HT1080 (cell line): Measurements from ENCODE around the gene HPCAL4. TPM values are rescaled to one million over a fixed set of nuclear protein-coding genes. Genes with fewer than 3 reads are reported as not detected.
A peak's percentile ranks its signal among the peaks of the same experiment; 100 is the strongest.

ENCODE experiments used
- DNase-seq: peaks from one replicate; pipeline ENCODE4 v3.0.0-alpha.2; 2015; ENCODE audit warnings: low read depth
- polyA plus RNA-seq, 2 experiments: library from polyadenylated mRNA; depleted of rRNA; stranded (reverse); fragments of >200 nt; gene quantifications; 2 replicates each; pipeline ENCODE4 v1.2.3, GENCODE V29; 2015
- total RNA-seq: library from RNA; depleted of rRNA; stranded (reverse); fragments of >200 nt; shearing (Covaris generic); gene quantifications from 2 replicates; pipeline ENCODE4 v1.2.3, GENCODE V29; 2014; rRNA removed

Gene HPCAL4
- not detected in 2 replicates for total RNA-seq
- polyA plus RNA-seq (2015; cell fraction: cytosol; rRNA removed), result 0.01 and 0.09 TPM in 2 replicates
- not detected in 2 replicates for polyA plus RNA-seq (2015; cell fraction: nucleus; rRNA removed)

DNA sequence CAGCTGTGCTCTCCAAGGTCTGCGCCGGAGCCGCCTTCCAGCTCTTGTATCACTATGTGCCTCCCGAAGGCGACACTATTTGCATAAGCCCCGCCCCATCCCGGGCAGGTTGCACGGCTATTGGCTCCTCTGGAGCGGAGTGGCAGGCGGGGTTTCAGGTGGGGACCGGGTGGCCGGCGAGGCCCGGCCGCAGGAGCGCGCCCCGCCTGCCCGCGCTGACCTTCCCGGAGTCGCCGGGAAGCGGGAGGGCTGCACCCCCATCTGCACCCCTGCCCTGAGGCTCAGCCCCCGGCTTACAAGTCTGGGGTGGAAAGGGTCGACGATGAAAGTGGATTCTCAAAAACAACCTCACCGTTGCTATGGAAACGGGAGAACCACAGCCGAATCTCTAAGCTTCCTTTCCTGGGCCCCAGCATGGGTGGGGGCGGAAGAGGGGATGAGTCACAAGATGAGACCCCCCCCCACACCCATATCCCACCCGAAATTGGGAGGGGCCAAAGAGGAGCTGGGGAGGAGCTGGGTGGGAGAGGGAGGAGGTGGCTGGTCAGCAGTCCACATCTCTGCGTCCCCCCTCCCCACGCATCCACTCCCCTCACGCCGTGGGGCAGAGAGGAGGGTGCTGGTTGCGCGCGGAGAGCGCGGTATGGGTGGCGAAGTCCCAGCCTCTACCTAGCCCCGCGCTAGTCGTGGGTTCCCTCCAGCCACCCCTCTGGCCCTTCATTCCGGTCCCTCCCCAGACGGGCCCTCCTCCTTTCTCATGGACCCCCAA is at the start of gene HPCAL4:
HPCAL4 (minus strand) TSS at position 51 of the 769 bp plus-strand sequence. CDS start 6,830 bp downstream, outside the sequence.
- peak; percentile 40 for DNase-seq

GRCh38 chr1:39738622-39739366 is 47.6 kb upstream of the HPCAL4 start, which contains the start of gene PPIE:
TSS of gene PPIE (plus strand) at chr1:39738882. CDS start at chr1:39738901, 19 bp downstream.
- DNase-seq, result peak; percentile 69

DNA sequence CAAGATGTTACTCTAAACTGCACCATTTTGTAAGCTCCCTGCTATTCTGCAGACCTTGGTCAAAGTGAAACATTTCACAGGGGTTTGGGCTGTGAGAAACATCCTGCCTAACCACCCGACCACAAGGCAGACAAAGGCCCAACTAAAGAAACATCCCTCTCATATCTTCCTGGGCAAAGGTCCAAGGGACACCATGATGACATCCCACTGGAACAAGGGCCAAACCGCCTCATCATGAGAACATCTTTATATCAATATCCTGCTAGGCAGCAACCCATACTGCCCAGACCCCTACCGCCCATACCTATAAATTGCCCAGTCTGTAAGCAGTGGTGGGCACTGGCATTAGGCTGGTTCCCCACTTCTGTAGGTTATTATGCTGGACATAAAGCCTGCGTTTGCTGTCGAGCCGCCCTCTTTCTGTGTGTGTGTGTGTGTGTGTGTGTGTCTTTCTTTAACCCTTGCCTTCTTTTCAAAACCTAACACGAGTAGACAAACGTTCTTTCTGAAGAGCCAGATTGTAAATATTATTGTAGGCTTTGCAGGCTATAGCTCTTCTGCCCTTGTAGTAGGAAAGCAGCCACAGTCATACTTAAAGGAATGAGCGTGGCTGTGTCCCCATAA is 46.4 kb upstream of the HPCAL4 start:
- DNase-seq, result peak; percentile 78

- peak; percentile 27 for DNase-seq
Measured at GRCh38 chr1:39735731-39736130, 44.5 kb upstream of the HPCAL4 start.

DNA sequence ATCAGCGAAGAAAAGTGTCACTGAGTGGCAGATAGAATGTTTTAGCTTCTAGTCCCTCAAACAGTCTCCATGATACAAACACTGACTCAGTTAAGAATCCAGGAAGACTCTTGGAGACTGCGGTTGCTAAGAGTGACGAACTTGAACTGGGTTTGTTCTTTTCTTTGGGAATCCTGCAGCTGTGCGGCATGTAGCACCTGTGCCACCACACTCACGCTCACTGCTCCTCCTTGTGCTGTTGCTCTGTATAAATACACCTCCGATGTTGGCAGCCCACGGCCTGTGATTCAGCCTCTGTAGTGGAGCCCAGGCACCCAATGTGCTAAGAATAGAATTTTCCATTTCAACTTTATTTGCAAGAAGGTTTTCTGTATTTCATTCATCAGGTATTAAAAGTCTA is 41.9 kb upstream of the HPCAL4 start:
- DNase-seq, result peak; percentile 45

- no peak for DNase-seq
Measured at GRCh38 chr1:39732730-39733129, 41.5 kb upstream of the HPCAL4 start.

DNA sequence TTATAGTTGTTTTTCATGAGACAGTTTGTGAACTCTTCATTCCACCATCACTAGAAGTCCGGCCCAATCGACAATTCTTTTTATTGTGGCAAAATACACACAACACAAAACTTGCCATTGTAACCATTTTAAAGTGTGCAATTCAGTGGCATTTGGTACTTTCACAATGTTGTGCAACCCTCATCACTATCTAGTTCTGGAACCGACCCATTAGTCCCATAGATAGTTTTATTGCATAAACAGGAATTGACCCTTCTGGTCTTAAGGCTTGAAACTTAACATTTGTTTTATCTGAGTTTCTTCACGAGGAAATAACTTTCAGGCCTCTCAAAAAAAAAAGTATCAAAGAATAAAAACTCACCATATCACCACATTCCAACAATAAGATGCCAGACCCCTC is 38.6 kb upstream of the HPCAL4 start:
- DNase-seq, result no peak

DNA sequence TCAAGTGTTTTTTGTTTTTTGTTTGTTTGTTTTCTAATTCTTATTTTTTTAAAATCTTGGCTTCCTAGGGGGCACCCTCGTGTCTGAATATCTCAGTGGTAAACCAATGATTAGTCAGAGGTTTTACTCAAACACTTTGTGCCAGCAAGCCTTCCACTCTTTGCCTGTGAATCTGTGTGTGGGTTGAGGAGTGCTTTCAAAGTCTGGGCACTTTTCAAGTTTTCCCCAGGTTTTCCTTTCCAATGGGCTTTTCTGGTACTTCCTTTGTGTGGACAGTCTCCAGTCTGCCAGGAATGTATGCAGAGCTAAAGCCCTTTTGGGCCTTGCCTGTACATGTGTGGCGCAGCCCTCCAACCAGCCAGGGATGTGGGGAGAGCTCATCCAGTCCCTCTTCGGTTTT is 37.8 kb upstream of the HPCAL4 start:
- no peak for DNase-seq

- no peak for DNase-seq
Measured at GRCh38 chr1:39727932-39728317, 36.7 kb upstream of the HPCAL4 start.

DNA sequence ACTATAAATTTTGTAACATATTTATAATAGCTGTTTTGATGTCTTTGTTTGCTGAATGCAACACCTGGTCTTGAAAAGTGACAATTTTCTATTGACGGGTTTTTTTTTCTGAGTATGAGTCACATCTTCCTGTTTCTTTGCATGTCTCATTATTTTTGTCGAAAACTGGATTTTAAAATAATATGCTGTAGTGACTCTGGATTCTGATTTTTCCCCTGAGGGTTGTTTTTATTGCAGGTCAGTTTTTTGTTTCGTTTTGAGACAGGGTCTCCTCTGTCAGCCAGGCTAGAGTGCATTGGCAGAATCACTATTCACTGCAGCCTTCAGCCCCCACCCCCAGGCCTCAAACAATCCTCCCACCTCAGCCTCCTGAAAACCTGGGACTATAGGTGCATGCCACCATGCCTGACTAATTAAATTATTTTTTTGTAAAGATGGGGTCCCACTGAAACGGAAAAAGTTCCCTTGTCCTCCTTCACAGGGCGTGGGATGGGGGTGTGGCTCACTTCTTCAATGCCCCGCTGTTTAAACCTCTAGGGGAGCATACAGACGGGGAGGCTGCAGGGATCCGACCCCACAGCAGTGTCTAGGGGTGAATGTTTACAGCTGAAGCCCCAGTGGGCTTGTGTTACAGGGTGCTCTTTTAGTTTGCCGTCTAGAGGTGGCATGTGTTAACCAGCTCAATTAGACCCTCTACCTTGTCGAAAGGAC is 36.1 kb upstream of the HPCAL4 start:
- no peak for DNase-seq

DNA sequence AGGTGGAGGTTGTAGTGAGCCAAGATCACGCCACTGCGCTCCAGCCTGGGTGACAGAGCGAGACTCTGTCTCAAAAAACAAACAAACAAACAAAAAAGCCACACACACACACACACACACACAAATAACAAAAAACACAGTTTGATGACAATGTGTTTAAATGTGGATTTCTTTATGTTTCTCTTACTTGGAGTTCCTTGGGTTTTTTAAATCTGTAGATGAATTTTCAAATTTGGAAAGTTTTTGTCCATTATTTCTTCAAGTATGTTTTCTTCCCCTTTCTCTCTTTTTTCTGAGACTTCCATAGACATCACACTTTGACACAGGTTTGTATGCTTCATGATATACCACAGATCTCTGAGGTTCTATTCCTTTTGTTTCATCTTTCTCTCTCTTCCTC is 35.4 kb upstream of the HPCAL4 start:
- DNase-seq, result no peak

DNA sequence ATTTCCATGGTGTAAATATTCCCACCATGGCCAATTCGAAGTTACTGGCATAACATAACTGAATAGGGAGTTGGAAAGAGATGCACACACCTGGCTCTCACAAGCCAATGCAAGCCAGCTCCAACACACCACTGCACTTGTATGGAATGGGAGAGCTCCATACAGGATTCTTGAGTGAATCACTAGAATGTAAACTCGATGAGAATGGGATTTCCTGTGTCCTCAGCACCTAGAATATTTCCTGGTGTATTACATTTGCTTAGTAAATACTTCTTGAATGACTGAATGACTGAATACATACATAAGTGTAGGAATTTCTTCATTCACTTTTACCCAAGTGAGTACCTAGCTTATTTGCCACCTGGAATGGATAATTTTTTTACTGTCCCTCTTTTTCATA is 31.3 kb upstream of the HPCAL4 start:
- DNase-seq, result peak; percentile 50

DNA sequence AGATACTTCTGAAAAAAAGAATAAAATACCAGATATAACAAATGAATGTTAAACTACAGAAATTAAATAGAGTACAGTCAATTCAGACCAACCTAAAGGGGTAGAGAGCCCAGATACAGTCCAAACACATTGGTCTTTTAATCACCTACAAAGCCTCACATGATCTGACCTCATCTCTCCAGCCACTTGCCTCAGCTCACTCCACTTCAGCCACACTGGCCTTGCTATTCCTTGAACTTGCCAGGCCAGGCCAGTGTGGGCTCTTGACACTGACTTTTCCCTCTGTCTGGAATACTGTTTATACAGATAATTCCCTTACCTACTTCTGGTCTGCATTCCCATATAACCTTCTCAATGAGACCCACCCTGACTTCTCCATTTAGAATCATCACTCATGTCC is 30.4 kb upstream of the HPCAL4 start:
- DNase-seq, result no peak

DNA sequence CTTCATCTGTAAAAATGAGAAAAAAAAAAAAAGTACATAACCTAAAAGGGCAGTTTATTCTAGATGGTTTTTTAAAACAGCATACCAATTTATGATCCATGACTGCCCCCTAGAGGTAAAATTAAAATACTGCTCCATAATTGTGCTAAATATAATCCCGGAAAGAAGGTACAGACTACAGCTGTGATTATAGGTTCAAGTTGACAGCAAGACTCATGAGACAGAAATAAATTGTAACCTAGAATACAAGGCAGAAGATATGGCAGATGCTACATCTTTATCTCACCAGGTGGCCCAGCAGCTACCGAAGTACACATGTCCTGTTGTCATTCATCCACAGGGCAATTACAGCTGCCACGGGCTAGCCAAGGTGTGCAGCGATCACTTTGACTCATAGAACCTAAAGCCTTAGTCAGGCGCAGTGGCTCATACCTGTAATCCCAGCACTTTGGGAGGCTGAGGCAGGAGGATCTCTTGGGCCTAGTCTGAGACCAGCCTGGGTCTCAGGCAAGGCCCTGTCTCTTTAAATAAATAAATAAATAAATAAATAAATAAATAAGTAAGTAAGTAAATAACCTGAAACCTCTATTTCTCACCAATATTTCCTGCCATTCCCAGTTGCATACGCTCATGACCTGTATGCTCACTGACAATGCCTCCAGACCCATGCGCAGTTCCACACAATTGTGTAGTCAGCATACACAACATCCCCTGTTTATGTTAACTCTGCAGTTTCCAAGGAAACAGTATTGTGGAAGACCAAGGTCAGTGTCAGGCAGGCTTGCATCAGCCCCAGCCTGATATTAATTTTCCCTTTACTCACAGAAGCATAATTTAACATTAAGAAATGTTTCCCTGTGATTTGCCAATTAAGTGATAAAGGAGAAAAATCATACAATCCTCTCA is 29.1 kb upstream of the HPCAL4 start:
- DNase-seq, result peak; percentile 55

GRCh38 chr1:39717809-39718208 is 26.6 kb upstream of the HPCAL4 start:
- no peak for DNase-seq

- DNase-seq, result no peak
Measured at GRCh38 chr1:39713557-39713956, 22.3 kb upstream of the HPCAL4 start.

DNA sequence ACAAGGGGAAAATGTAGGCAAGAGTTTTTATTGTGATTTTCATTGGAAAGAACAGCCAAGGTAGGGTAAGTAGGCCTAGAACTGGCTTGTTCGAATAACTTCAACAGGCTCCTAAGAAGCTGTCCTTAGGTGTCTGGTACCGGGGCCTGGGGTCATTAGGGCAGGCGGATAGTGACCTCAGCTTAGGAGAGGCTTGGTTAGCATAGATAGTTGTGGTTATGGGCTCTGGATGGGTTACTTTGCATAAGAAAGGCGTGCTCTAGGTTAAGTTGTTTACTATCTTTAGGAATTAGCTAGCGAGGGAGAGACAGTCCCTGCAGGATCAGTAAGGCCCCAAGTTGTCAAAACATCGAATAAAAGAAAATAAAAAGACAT is 20.7 kb upstream of the HPCAL4 start:
- DNase-seq, result no peak

DNA sequence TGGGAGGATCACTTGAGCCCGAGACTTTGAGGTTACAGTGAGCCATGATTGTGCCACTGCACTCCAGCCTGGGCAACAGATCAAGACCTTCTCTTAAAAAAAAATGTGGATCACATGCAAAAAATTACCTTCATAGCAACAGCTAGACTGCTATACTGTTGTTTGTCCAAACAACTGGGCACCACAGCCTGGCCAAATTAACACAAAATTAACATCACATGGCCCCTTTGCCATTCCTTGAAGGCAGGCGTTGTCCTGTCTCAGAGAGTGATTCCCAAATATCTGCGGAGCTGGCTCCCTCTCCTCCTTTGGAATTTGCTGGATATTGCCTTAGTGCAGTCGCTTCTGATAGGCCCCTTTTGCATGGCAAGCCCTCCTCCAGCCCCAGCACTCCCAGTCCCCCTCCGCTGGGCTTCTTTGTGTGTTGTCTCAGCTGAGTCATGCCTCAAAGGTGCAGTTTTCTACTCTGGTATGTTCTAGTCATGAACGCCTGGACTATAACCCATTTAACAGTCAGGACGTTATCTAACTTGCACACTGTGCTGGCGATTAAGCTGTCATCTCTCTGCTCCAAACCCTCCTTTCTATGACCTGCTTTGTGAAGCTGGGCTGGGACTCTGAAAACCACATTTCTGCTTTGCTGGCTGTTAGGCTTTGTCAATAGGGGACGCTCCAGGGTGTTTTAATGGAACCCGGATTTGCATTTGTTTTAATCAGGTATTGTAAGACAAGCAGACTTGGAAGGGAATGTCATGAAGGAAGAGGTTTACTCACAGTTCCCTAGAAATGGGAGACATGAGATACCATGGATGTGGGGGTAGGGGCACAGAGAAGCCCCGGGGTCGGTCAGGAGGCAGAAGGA is 20.1 kb upstream of the HPCAL4 start:
- no peak for DNase-seq

GRCh38 chr1:39707506-39707905 is 16.3 kb upstream of the HPCAL4 start:
- DNase-seq, result no peak
